ENCODE data around the gene DTD1.

DTD1 gene

DNA sequence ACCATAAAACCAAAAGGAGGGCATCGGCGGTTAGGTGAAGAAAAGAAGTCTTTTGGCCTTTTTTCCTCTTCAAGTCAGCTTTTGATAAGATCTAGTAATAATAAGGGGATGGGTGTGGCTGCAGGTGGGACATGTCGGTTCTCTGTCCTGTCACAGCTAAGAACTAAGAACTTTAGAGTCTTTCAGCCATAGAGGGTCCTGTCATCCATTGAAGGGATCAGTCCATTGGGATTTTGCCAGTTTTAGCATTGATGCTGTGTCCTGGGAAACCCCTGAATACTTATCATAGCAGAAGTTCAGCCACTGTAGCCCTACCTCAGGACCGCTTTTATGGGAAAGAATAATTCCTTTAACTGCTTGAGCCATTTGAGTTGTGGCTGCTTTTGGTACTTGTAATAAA lies 207.5 kb downstream of the DTD1 start:
- no peak for DNase-seq

- DNase-seq: no peak
These were observed 208.5 kb downstream of the DTD1 start for GRCh38 chr20:18796282-18796833.

GRCh38 chr20:18801516-18801915 lies 213.7 kb downstream of the DTD1 start:
- no peak for DNase-seq

DNA sequence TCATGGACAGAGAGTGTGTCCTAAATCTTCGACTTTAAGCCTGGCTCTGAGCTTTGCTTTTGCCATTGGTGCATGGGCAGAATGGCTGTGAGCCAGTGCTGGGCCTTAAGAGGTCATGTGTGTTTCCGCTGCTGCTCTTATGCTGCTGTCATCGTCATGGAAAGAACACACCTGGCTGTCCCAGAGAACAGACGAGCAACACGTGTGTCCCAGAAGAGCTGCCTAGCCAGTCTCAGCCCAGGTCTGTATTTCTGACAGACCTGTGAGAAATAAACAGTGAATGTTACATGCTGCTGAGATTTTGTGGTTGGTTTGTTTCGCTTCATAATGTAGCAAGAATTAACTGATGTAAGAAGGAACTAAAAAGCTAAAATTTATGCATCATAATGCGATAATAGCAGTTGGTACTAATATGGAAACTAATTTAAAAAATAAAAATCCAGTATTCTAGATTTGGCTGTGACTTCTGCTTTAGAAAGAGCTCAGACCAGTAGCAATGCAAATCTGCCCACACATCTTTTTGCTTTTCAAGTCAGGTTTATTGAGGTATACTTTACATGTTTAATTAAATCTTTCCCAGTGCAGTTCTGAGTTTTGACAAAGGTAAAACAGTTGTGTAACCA lies 214.3 kb downstream of the DTD1 start:
- no peak for DNase-seq

GRCh38 chr20:18805881-18806280 lies 218.0 kb downstream of the DTD1 start:
- DNase-seq: no peak

DNA sequence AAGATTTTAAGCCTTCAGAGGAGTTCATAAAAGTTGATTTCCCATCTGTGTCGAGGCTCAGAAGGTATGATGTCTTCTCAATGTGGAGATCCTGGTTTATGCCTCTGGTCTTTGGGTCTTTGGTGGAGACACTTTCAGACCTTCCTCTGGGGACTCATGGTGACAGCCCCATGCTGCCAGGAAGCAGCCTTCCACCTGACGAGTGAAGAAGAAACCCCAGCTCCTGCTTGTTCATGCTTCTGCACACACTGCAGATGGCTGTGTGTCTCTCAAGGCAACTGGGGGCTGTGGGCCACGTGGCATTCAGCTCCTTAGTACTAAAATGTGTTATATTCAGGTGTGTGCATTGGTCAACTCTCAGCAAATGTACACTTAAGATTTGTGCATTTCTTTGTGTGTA lies 220.9 kb downstream of the DTD1 start:
- DNase-seq: no peak

- DNase-seq: no peak
These were observed 223.3 kb downstream of the DTD1 start for GRCh38 chr20:18811186-18811585.

DNA sequence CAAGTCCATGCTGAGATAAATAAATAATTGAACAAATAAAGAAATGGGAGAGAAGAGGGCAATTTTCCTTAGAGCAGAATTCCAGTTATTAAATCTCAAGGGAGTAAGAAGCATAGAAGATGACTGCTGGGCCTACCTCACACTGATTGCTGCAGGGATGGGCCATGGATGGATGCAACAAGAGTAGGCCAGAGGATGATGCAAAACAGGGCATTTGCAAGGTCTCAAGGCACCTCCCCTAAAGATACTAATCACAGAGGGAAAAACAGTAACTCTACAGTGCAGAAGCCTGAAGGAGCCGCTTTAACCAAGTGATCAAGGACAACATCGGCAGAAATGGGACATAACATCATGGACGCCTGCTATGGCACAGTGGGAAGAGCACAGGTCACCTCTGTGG lies 224.1 kb downstream of the DTD1 start:
- no peak for DNase-seq

DNA sequence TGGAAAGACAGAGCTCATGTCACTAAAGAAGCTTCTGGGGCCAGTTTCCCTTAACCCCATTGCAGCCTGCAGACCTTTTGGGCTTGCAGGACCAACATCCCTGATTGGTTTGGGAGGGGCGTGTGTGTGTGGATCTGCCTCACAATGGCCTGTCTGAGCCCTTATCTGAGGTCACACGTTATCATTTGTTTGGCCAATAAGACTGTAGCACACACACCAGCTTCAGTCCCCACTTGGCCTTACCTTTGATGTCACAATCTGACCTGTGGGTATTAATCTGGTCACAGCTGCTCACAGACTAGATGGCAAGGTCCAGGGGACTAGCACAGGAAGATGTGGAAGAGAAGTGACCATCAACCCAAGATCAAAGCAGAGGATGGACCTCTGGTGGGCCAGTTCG lies 225.6 kb downstream of the DTD1 start, which contains the start of gene SCP2D1:
Gene SCP2D1 (plus strand): TSS at position 301 of the 400 bp plus-strand sequence. CDS start 33 bp downstream, at position 334.
- DNase-seq: no peak

DNA sequence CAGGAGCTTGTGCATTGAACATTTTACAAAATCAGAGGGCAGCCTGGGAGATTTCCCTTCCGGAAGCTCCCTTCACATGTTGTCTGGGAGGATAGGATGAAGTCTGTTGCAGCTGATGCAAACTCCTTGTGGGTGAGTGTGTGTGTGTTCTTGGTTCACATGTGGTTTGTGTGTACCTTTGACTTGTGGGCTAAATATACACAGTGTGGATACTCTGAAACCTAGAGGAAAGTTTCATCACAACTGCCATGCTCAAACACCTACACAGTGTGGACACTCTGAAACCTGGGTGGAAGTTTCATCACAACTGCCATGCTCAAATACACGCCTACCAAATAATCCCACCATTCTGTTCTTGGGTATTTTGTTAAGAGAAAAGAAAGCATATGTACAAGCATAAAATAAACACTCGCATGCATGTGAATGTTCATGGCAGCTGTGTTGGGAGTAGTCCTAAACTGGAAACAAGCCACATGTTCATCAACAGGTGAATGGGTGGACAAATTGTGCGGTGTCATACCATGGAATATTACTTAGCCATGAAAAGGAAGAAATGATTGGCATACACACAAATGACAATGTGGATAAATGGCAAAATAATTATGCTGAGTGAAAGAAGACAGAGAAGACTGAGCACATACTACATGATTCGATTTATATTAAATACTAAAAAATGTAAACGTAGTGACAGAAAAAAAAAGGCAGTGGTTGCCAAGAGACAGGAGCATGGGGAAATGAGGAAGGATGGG lies 227.5 kb downstream of the DTD1 start:
- no peak for DNase-seq

All from right kidney (tissue), 1 donor.